Skeletal muscle satellite cell (primary cell): ENCODE results near the gene SORBS1.

Experiments
- H3K27me3 ChIP-seq: 2 replicates; pipeline ENCODE4 v1.7.0; 2013; ENCODE audit warnings: low read length; ENCODE audit not compliant: control insufficient read depth, insufficient read depth
- H3K36me3 ChIP-seq: 2 replicates; pipeline ENCODE4 v1.7.0; 2013; ENCODE audit warnings: mild to moderate bottlenecking, control low read depth, low read length; ENCODE audit not compliant: insufficient read depth
- H3K4me1 ChIP-seq: 2 replicates; pipeline ENCODE4 v1.7.0; 2013; ENCODE audit warnings: low read length; ENCODE audit not compliant: control insufficient read depth, insufficient read depth
- H3K4me2 ChIP-seq: 2 replicates; pipeline ENCODE4 v1.7.0; 2013; ENCODE audit warnings: mild to moderate bottlenecking, low read length
- H3K4me3 ChIP-seq: 2 replicates; pipeline ENCODE4 v1.7.0; 2013; ENCODE audit warnings: low read length
- H3K9ac ChIP-seq: 2 replicates; pipeline ENCODE4 v1.7.0; 2013; ENCODE audit warnings: mild to moderate bottlenecking, low read depth, low read length, moderate library complexity
- H3K9me3 ChIP-seq: replicated peaks from 2 replicates; pipeline ENCODE4 v1.7.0; 2013; ENCODE audit warnings: mild to moderate bottlenecking, control low read depth, low read length

The SORBS1 gene

DNA sequence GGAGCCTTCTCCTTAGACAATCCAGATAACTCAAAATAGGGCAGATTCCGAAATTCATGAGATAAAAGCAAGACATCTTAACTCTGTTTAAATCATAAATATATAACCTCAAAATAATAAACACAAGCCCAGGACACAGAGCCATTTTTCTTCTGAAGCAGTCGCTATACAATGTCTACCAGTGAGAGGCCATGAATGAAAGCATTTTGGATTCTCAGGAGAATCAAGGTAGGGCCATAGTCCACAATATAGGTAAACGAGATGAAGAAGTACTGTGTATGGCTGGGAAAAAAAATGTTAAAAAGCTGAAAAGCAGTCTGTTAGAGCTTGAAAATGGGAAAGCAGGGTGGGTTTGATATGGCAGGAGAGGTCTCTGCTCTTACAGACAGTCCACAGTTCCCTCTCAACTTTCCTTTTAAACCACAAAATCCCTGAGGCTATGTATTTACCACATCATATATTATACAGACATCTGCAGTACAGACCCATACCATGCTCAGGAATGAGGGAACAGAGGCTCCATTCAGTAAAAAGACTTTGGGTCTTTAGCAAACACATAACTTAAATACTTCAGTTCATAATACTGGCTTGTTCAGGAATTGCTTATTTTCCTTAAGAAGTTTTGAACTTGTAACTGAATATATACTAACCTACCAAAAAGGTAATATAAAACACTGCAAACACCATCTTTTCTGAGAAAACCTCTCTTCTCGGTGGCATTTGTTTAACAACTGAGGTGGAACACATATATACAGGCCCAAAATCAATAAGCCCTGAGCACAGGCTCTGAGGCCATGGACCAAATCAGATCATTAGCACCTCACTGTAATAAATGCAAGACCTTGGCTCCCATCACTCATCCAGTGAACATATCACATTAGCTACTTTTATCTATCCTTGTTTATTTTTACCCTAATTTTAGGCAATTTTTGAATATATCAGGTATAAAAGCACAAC lies 109.3 kb downstream of the SORBS1 start:
- H3K4me3 ChIP-seq: no peak overlapping the region
- H3K9ac ChIP-seq: no peak overlapping the region
- no peaks in the 10 kb centered on the region for H3K9me3 ChIP-seq
- H3K36me3 ChIP-seq: no peaks in the 10 kb centered on the region
- no peaks in the 10 kb centered on the region for H3K4me1 ChIP-seq
- H3K4me2 ChIP-seq: no peak overlapping the region
- no peaks in the 10 kb centered on the region for H3K27me3 ChIP-seq

DNA sequence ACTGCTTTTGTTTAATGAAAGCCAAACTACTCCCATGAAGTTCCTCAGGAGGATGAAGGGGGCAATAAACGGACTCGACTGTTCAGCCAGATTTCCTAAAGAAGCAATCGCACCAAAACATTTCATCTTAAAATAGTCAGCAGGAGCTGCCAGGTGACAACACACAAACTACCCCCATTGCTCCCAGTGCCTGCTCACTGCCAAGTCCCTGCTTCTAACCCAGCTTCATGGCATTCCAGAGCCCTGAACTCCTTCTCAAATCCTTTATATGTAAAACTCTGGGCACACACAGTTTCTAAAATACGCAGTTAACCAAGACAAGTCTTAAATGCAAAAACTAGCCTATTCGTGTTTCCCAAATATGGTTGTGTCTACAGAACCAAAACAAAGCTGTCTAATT lies 110.0 kb downstream of the SORBS1 start:
- Histone ChIP-seq H3K4me3 (no peak overlapping the region), H3K4me1 (peaks cover under 1% of the 10 kb centered on the region), H3K36me3 (no peaks in the 10 kb centered on the region)

DNA sequence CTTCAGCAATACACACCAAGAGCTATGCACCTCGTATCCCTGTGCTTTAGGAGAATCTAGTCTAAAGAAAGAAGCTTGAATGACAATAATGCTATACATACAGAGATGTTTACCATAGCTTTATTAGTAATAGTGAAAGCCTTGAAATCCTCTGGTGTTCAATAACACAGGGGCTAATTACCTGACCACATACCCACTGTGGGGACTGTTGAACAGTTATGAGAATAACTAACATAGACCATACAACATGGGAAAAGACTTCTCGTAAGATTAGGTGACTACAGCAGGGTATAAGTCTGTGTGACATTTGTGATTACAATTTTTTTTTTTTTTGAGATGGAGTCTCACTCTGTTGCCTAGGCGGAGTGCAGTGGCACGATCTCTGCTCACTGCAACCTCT lies 111.0 kb downstream of the SORBS1 start:
- peaks cover 10% of the 10 kb centered on the region for H3K4me1 ChIP-seq
- no peak overlapping the region for H3K4me2 ChIP-seq
- H3K36me3 ChIP-seq: no peaks in the 10 kb centered on the region
- no peaks in the 10 kb centered on the region for H3K27me3 ChIP-seq
- no peak overlapping the region for H3K9ac ChIP-seq
- H3K4me3 ChIP-seq: no peak overlapping the region
- no peaks in the 10 kb centered on the region for H3K9me3 ChIP-seq

More for the DNA sequence above, 110.0 kb downstream of the SORBS1 start:
- Histone ChIP-seq H3K9ac (no peak overlapping the region), H3K9me3 (no peaks in the 10 kb centered on the region), H3K4me2 (no peak overlapping the region), H3K27me3 (no peaks in the 10 kb centered on the region)

DNA sequence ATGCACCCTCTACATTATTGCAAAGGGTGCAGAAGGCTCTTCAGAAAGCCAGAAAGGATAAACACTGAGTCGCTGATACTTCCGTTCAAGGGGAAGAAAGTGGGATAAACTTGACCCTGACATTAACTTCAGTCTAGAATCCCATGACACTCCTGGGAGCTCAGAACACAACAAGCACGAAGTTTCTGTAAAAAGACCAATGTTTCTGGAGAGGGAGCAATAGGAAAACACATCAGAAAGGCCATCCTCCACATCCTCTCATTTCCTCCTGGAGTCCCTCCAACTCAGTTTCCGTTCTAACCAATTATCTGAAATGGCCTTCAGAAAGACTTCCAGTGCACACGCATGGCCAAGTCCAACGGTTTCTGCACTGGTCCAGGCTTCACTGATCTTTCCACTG lies 113.5 kb downstream of the SORBS1 start:
- no peaks in the 10 kb centered on the region for H3K27me3 ChIP-seq
- H3K9ac ChIP-seq: no peak overlapping the region
- no peaks in the 10 kb centered on the region for H3K9me3 ChIP-seq
- H3K36me3 ChIP-seq: no peaks in the 10 kb centered on the region
- no peak overlapping the region for H3K4me2 ChIP-seq
- H3K4me1 ChIP-seq: peaks cover 14% of the 10 kb centered on the region
- H3K4me3 ChIP-seq: no peak overlapping the region

DNA sequence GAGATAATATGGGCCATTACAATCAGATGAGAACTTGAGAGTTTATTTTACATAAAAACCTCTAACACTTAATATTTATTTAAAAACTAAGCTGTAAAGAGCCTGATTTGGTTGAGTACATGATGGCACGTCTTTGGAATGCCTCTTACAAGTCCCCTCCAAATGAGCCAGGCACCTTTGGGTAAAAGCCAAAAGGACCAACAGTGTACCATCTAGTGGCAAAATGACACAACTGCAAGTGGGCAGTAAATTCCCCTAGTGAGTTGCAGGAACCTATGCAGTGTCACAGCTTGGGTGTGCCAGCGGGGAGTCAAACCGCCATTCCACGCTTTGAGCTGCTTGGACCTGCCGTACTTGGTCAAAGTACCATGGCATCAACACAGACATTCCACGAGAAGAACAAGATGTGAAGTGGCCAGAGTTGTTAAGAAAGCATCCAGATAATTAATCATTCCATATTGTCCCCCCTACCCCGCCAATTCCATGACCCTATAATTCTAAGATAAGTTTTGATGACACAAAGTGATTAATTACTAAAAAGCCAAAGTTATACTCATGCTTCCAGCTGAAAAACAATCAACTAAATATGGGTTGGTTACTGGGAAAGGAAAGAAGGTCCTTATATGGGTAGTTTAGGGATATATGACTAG lies 115.2 kb downstream of the SORBS1 start:
- peak overlapping the region; percentile 8 for H3K9ac ChIP-seq

DNA sequence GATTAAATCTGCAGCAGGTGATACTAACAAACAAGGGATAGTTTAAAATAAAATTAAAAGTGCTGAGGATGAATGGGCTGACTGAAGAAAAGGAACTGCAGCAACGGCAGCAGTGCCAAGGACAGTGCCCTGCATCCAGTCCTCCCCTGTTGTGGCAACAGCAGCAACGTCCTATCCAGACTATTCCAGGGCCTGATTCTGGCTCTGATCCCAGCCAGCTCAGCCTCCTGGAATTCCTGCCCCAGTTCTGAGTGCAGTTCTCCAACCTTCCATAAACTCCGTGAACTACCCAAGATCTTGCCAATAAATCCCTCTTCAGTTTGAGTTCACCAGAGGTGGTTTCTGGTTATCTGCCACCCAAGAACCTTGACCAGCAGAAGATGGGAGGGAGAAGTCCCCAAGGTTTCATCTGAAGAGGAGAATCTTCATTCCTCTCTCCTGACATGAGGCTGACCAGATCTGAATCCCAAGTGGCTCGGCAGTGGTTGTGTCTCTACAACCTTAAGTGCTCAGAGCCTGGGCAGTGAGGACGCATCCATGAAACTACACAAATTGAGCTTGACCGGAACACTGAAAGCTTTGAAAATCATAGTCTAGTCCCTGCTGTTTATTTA lies 115.8 kb downstream of the SORBS1 start:
- H3K36me3 ChIP-seq: no peaks in the 10 kb centered on the region
- no peaks in the 10 kb centered on the region for H3K9me3 ChIP-seq
- no peaks in the 10 kb centered on the region for H3K27me3 ChIP-seq
- H3K9ac ChIP-seq: peak overlapping the region; percentile 8
- H3K4me3 ChIP-seq: peak overlapping the region; percentile 23
- peaks cover 14% of the 10 kb centered on the region for H3K4me1 ChIP-seq
- peak overlapping the region; percentile 58 for H3K4me2 ChIP-seq

More for the DNA sequence above, 115.2 kb downstream of the SORBS1 start:
- Histone ChIP-seq H3K9me3 (no peaks in the 10 kb centered on the region), H3K27me3 (no peaks in the 10 kb centered on the region), H3K4me2 (peak overlapping the region; percentile 58), H3K4me1 (peaks cover 14% of the 10 kb centered on the region), H3K4me3 (peak overlapping the region; percentile 23), H3K36me3 (no peaks in the 10 kb centered on the region)

DNA sequence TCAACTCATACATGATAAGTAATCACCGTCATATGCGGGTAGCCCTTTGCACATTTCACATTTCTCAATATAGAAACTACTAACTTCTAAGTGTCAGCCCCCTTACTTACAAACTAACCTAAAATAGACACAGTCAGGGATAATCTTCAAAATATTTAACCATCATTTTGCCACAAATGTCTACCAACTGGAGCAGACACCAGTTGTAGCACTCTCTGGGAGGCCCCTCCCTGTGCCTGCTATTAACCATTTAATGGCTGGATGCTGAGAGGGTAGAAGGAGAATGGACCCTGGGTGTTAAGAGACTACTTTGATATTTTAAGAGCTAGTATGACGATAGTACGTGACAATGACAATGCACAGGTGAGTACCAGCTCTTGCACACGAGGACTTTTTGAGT lies 116.4 kb downstream of the SORBS1 start:
- H3K27me3 ChIP-seq: no peaks in the 10 kb centered on the region
- no peaks in the 10 kb centered on the region for H3K9me3 ChIP-seq
- no peak overlapping the region for H3K9ac ChIP-seq
- no peak overlapping the region for H3K4me3 ChIP-seq
- no peak overlapping the region for H3K4me2 ChIP-seq
- H3K36me3 ChIP-seq: no peaks in the 10 kb centered on the region
- peaks cover 14% of the 10 kb centered on the region for H3K4me1 ChIP-seq

DNA sequence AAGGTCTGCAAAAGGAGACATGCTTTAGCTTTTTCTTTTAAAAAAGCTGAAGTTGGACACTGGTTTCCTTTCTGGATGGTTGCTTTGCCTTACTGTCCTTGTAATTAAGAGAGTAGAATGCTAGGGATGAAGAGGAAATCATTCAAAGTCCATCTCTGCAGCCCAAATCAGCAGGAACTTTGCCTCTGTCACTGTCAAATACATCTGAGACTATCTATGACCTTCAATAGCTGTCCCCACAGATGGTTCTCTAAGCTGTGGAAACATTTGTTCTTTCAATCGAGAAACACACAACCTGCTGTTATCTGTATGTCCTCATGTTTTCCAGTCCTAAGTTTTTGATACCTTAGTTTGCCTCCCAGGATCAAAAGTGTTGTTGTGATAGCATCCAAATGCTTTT lies 117.5 kb downstream of the SORBS1 start:
- peaks cover 14% of the 10 kb centered on the region for H3K4me1 ChIP-seq
- H3K4me3 ChIP-seq: no peak overlapping the region
- no peak overlapping the region for H3K9ac ChIP-seq
- no peaks in the 10 kb centered on the region for H3K27me3 ChIP-seq
- no peaks in the 10 kb centered on the region for H3K9me3 ChIP-seq
- H3K4me2 ChIP-seq: no peak overlapping the region
- no peaks in the 10 kb centered on the region for H3K36me3 ChIP-seq

DNA sequence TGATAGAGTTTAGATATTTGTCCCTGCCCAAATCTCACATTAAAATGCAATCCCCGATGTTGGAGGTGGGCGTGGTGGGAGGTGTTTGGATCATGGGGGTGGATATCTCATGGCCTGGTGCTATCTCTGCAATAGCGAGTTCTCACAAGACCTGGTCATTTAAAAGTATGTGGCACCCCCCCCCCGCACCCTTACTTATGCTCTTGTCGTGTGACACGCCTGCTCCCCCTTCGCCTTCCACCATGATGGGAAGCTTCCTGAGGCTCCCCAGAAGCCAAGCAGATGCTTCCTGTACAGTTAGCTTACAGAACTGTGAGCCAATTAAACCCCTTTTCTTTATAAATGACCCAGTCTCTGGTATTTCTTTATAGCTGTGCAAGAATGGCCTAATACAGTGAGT lies 118.8 kb downstream of the SORBS1 start:
- Histone ChIP-seq H3K9me3 (no peaks in the 10 kb centered on the region), H3K27me3 (no peaks in the 10 kb centered on the region), H3K4me3 (no peak overlapping the region), H3K9ac (no peak overlapping the region), H3K4me2 (no peak overlapping the region), H3K36me3 (no peaks in the 10 kb centered on the region), H3K4me1 (peaks cover 14% of the 10 kb centered on the region)

DNA sequence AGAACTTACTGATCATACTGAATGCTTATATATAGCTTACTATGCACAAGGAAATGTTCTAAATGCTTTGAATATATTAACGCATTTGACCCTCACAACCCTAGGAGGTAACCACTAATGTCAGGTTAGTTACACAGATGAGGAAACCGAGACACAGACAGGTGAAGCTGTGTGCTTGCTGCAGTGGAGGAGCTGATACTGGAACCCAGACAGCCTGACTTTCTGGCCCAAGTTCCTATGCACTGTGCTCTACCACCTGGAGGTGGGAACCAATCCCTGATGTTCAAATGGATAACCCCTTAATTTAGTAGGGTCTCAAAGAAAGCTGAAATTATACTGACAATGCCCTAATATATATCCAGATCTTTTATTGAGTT lies 119.6 kb downstream of the SORBS1 start:
- H3K4me2 ChIP-seq: no peak overlapping the region
- H3K4me1 ChIP-seq: peaks cover 14% of the 10 kb centered on the region
- H3K9me3 ChIP-seq: no peaks in the 10 kb centered on the region
- H3K27me3 ChIP-seq: no peaks in the 10 kb centered on the region
- H3K4me3 ChIP-seq: no peak overlapping the region
- H3K9ac ChIP-seq: no peak overlapping the region
- H3K36me3 ChIP-seq: no peaks in the 10 kb centered on the region

DNA sequence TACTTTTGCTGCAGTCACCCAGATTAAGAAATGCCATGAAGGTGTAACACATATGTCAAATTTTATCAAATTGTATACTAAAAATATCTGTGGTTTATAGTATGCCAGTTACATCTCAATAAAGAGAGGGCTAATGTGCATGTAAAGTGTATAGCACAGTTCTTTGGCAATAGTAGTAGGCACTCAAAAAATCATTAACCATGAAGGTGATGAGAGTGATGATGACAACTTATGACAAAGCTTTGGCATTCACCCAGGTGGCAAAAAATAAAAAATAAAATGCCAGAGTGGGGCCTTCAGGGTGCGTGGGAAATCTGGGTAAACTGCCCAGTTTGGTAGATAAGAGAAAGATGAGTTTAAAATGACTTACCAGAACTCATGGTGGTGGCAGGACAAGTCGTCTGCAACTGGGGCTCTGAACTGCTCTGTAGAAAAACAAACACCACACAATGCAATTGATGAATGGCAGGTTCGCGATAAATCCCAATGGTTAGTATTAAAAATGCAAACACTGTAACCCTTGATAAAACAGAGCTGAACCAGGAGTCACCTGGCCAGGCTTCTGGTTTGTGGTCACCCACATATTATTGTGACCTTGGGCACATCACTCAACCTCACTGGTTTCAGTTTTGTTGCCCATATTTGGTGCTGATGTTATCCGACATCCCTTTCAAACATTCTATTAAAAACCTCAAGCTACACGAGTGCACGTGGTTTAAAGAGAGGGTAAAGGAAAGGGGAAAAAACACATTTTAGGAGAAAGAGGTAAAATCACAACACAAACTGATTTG lies 120.2 kb downstream of the SORBS1 start:
- Histone ChIP-seq H3K9me3 (no peaks in the 10 kb centered on the region), H3K9ac (no peak overlapping the region), H3K4me3 (no peak overlapping the region), H3K4me2 (no peak overlapping the region), H3K4me1 (peaks cover 11% of the 10 kb centered on the region), H3K27me3 (no peaks in the 10 kb centered on the region), H3K36me3 (no peaks in the 10 kb centered on the region)
